Tibial artery (tissue), 4 donors: ENCODE measurements around the gene OTOF.

Source experiments
- DNase-seq, 2 donors: peaks; one replicate each; pipeline ENCODE4 v3.0.0-alpha.2; 2019
- H3K27ac ChIP-seq, 2 donors: fragments of 200-600 bp; sonication (generic) in 1 of 2; 1 replicate in 1 of 2; 2 replicates in 1 of 2; pipeline ENCODE4 v1.5.1; 2018 to 2019; ENCODE audit warnings: mild to moderate bottlenecking in 1 of 2
- H3K27me3 ChIP-seq, 2 donors: fragments of 200-600 bp; sonication (generic) in 1 of 2; one replicate each; pipeline versions ENCODE4 v1.5.1 to v1.6.0; 2016 to 2019
- H3K36me3 ChIP-seq, 3 donors: fragments of 200-600 bp; sonication (generic) in 2 of 3; one replicate each; pipeline ENCODE4 v1.5.1; 2016 to 2019; ENCODE audit warnings: mild to moderate bottlenecking in 2 of 3
- H3K4me1 ChIP-seq, 4 donors: fragments of 200-600 bp; sonication (generic) in 2 of 4; 1 replicate in 3 of 4; 2 replicates in 1 of 4; pipeline ENCODE4 v1.5.1; 2016 to 2019
- H3K4me3 ChIP-seq, 2 donors: fragments of 200-600 bp; sonication (generic) in 1 of 2; 1 replicate in 1 of 2; 2 replicates in 1 of 2; pipeline ENCODE4 v1.5.1; 2018 to 2019; ENCODE audit warnings: mild to moderate bottlenecking in 2 of 2
- H3K9me3 ChIP-seq, 3 donors: fragments of 200-600 bp; sonication (generic) in 1 of 3; one replicate each; pipeline ENCODE4 v1.5.1; 2016 to 2019
- intact Hi-C: fragments of 100-400 bp; cut with DNase I; formaldehyde crosslinking; loops from one replicate; pipeline ENCODE4 v1.15.0; 2023; ENCODE audit warnings: low total_unique reads
- TF ChIP-seq, protein P1 (sequence below), 2 experiments: fragments of 200-600 bp in 1 of 2; fragments of 450-650 bp in 1 of 2; IDR thresholded peaks; one replicate each; pipeline ENCODE4 v1.5.1; 2017 to 2019; ENCODE audit warnings: antibody characterized with exemption in 2 of 2, mild to moderate bottlenecking in 1 of 2, moderate library complexity in 1 of 2

The OTOF gene

DNA sequence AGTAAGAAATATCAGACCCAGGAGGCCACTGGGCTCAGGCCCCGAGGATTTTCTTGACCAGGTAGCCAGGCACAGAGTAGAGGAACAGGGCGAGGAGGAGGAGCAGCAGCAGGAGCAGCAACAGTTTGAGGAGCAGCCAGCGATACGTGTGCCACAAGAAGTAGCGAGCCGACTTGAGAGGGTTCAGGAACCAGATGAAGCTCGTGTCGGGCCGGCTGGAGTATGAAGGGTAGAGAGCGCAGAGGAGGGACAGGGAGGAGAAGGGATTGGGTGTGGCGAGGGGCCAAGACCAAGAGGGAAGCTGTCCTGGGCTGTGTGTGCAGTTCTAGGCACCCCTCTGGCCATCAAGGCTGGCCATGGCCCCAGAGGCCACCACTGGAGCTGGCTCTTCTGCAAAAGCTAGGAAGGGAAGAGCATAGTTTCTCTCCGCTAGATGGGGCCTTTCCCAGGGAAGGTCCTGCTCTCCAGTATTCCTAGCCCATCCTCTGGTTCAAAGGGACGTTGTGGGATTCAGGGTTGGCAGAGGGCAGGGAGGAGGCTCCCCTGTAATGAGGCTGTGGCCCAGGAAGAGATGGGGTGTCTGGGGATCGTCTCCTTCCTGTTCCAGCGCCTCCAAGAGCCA is 17.8 kb downstream of the OTOF start:
- H3K36me3 ChIP-seq, result no peaks in the 10 kb centered on the region
- no peaks in the 10 kb centered on the region for H3K9me3 ChIP-seq
- H3K4me1 ChIP-seq, result peaks cover 0 to 7% (median 0%) of the 10 kb centered on the region in 4 donors
- H3K4me3 ChIP-seq, result no peak overlapping the region
- intact Hi-C loops, result no loop called here
- no peak overlapping the region for H3K27ac ChIP-seq
- peak in 1 of 2 donors; percentile 53 for DNase-seq
- peaks cover 0 to 2% of the 10 kb centered on the region in 2 donors for H3K27me3 ChIP-seq
- TF ChIP-seq, protein P1, sequence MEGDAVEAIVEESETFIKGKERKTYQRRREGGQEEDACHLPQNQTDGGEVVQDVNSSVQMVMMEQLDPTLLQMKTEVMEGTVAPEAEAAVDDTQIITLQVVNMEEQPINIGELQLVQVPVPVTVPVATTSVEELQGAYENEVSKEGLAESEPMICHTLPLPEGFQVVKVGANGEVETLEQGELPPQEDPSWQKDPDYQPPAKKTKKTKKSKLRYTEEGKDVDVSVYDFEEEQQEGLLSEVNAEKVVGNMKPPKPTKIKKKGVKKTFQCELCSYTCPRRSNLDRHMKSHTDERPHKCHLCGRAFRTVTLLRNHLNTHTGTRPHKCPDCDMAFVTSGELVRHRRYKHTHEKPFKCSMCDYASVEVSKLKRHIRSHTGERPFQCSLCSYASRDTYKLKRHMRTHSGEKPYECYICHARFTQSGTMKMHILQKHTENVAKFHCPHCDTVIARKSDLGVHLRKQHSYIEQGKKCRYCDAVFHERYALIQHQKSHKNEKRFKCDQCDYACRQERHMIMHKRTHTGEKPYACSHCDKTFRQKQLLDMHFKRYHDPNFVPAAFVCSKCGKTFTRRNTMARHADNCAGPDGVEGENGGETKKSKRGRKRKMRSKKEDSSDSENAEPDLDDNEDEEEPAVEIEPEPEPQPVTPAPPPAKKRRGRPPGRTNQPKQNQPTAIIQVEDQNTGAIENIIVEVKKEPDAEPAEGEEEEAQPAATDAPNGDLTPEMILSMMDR (IDR thresholded peaks at IDR 0.05), result no peak

DNA sequence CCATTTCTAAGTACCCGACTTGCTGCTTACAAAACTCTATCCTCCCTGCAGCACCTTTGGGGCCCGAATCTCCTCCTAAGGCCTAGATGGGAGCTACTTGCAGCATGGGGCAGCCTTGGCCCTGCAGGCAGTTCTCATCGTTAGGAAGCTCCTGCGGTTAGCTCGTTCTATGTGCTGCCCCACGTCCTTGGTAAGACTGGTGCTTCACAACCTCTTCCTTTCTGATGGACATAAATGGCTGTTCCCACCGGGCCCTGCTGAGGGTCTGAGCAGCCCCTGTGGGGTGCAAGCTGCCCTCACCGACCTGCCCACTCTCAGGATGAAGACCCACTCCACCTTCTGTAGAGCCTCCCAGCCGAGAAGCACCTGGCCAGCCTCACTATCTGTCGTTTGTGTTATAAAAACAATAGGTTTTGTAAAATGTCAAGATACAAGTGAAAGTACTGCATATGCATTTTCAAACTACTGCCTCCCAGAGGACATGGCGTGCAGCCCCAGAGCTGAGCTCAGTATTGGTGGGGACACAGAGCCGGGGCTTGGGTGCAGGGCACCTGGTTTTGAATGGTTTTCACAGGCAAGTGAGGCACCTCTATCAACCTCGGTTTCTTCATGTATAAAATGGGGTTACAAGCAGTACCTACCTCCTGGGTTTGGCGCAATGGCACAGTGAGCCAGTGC is 19.4 kb downstream of the OTOF start:
- Histone ChIP-seq H3K27ac (no peak overlapping the region), H3K4me3 (no peak overlapping the region), H3K27me3 (no peaks in the 10 kb centered on the region), H3K4me1 (peaks cover 0 to 7% (median 0%) of the 10 kb centered on the region in 4 donors), H3K9me3 (no peaks in the 10 kb centered on the region), H3K36me3 (no peaks in the 10 kb centered on the region)
- intact Hi-C loops, result no loop called here
- peak in 1 of 2 donors; percentile 51 for DNase-seq
- TF ChIP-seq, protein P1 (IDR thresholded peaks at IDR 0.05), result no peak

DNA sequence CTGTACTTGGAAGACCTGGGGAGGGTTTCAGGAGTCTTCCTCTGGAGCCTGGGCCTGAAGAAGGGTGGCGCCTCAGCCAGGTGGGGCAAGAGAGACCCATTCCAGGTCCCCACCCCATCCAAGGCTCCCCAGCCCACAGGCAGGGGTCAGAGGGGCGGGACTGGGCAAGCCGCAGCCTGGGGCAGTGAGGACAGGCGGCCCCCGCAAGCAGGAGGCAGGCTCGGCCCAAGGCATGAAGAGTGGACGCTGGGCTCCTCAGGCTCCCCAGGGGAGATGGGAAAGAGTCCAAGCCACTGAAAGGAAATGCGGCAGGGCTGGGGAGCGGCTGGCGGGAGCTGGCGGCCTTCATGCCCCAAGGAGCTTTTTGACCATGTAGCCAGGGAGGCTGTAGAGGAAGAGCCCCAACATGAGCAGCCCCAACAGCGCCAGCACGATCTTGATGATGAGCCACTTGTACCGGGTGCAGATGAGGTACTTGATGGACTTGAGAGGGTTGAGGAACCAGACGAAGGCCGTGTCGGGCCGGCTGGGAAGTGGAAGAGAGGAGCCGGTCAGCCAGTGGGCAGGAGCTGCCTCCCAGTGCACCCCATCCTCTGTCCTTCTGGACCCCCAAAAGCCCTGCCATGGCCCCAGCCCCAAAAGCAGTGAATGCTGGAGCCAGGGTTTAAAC is 20.1 kb downstream of the OTOF start:
- intact Hi-C loops, result no loop called here
- Histone ChIP-seq H3K4me3 (no peak overlapping the region), H3K27ac (no peak overlapping the region), H3K9me3 (no peaks in the 10 kb centered on the region), H3K36me3 (no peaks in the 10 kb centered on the region), H3K27me3 (no peaks in the 10 kb centered on the region), H3K4me1 (peaks cover 0 to 7% (median 0%) of the 10 kb centered on the region in 4 donors)
- DNase-seq, result peak in 1 of 2 donors; percentile 62
- TF ChIP-seq, protein P1 (IDR thresholded peaks at IDR 0.05), result no peak

DNA sequence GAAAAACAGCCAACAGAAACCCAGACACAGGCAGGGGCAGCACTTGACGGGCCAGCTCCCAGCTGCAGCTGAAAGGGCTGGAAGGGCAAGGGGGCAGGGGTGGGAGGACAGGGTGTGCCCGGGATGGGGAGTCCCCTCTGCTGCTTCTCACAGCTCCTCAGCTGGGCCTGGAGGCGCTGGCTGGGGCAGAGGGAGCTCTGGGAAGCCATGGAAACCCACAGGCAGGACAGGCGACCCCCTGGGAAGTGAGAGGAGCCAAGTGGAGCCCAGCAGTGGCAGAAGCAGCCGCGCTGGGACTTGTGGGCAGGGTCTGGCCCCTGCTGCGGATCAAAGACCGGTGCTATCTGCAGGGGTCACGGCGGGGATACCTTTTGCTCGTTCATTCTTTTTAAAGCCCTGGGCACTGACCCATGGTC is 20.7 kb downstream of the OTOF start:
- no peak overlapping the region for H3K4me3 ChIP-seq
- H3K27ac ChIP-seq, result no peak overlapping the region
- no peaks in the 10 kb centered on the region for H3K9me3 ChIP-seq
- intact Hi-C loops, result no loop called here
- peaks cover 0 to 3% (median 0%) of the 10 kb centered on the region in 4 donors for H3K4me1 ChIP-seq
- no peaks in the 10 kb centered on the region for H3K27me3 ChIP-seq
- H3K36me3 ChIP-seq, result no peaks in the 10 kb centered on the region
- TF ChIP-seq, protein P1 (IDR thresholded peaks at IDR 0.05), result no peak
- peak in 1 of 2 donors; percentile 33 for DNase-seq

DNA sequence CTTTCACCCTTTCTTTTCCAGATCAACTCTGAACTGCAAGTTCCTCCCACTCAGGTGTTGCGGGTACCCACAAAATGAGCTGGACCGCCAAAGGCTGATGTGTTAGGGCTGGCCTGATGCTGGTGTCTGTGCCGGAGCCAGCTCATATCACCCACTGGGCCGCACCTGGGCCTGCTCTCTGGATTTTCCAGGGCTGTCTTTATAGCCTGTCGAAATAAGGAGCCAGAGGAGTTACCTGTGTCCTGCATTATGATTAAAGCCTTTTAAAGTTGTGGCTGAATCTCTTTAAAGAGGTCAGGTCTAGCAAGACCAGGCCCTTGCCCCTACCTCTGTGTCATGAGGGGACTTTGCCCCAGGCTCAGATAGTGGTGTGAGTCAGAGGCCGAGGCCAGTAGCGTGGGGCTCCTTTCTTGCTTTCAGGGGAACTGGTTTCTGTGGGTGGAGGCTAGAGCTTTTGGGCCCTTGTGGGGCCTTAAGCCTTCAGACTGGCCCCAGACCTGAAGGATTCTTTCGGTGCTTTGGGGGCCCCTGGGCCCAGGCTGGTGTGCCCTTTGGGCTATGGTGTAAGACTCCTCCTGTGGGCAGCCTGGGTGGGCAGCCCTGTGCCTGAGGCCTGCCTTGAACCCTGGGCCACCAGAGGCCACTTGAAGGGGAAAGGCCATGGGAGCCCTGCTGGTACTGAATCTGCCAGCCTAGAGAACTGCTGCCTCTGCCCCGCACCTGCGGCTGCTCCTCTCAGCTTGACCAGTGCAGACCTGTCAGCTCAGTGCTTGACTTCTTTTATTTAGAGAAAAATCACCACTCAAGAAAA is 21.3 kb downstream of the OTOF start:
- intact Hi-C loops, result no loop called here
- no peaks in the 10 kb centered on the region for H3K4me1 ChIP-seq
- no peaks in the 10 kb centered on the region for H3K27me3 ChIP-seq
- TF ChIP-seq, protein P1 (IDR thresholded peaks at IDR 0.05), result no peak
- no peaks in the 10 kb centered on the region for H3K9me3 ChIP-seq
- no peaks in the 10 kb centered on the region for H3K36me3 ChIP-seq
- no peak overlapping the region for H3K27ac ChIP-seq
- H3K4me3 ChIP-seq, result no peak overlapping the region
- peak in 1 of 2 donors; percentile 52 for DNase-seq
